Sigmoid colon (tissue), 4 donors: ENCODE measurements around the gene NCBP2L.

Experiments used
- CTCF ChIP-seq, 4 experiments: fragments of 450-650 bp in 3 of 4; fragments of 200-600 bp in 1 of 4; IDR thresholded peaks; one replicate each; pipeline ENCODE4 v1.5.1; 2016 to 2019; ENCODE audit warnings: antibody characterized with exemption in 4 of 4, mild to moderate bottlenecking in 3 of 4, moderate library complexity in 2 of 4
- EP300 ChIP-seq, 4 donors: sonication (generic); formaldehyde crosslinking; IDR thresholded peaks; one replicate each; pipeline ENCODE4 v1.6.1; 2017; ENCODE audit warnings: antibody characterized with exemption in 4 of 4
- POLR2A ChIP-seq, 2 donors: fragments of 450-650 bp; IDR thresholded peaks; one replicate each; pipeline ENCODE4 v1.6.1; 2016; ENCODE audit warnings: antibody characterized with exemption in 2 of 2, mild to moderate bottlenecking in 2 of 2, moderate library complexity in 2 of 2
- POLR2AphosphoS5 ChIP-seq, 4 donors: sonication (generic); formaldehyde crosslinking; IDR thresholded peaks; one replicate each; pipeline ENCODE4 v1.6.1; 2017; ENCODE audit warnings: antibody characterized with exemption in 4 of 4

DNA sequence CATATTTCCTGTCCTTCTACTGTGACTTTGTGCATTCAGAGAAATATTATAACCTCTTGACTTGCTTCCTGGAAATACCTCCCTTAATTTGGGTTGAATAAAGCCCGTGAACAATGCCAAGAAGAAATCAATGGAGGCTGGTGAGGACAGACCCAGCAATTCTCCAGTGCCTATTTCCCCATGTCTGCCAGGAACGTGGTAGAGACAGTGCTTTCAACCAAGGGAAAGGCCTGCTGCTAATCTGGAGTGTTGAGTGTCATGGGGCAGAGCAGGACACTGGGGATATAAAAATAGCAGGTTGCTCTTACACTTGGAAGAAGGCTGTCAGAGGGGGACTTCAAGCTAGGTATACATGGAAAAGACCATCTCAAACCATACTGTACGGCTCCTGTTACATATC, 21.8 kb upstream of the NCBP2L start:
- TF ChIP-seq POLR2AphosphoS5 (IDR thresholded peaks at IDR 0.05) (no peak), CTCF (IDR thresholded peaks at IDR 0.05) (no peak), EP300 (IDR thresholded peaks at IDR 0.05) (no peak), POLR2A (IDR thresholded peaks at IDR 0.05) (no peak)
